Natural killer cell (primary cell): ENCODE results near the gene PCDH9. TPM values are rescaled to one million over a fixed set of nuclear protein-coding genes. Genes with fewer than 3 reads are reported as not detected.

Source experiments
- ATAC-seq, 3 donors: fragments of 150-1000 bp in 2 of 3; fragments of 200-7000 bp in 1 of 3; cut with Tn5 transposase; 1 replicate in 1 of 3; 2 replicates in 2 of 3; pipeline ENCODE4 v1.10.0; 2021; ENCODE audit warnings: mild to moderate bottlenecking in 2 of 3, moderate library complexity in 2 of 3
- DNase-seq, 2 donors: peaks; one replicate each; pipeline versions ENCODE4 v3.0.0 to v3.0.0-alpha.2; 2013 to 2021; ENCODE audit warnings: mixed read lengths in 1 of 2
- H3K27ac ChIP-seq: one replicate; pipeline ENCODE4 v1.5.1; 2013; ENCODE audit warnings: mild to moderate bottlenecking, low read length
- H3K27me3 ChIP-seq: one replicate; pipeline ENCODE4 v1.6.1; 2013; ENCODE audit warnings: low read length; ENCODE audit not compliant: control insufficient read depth, insufficient read depth
- H3K36me3 ChIP-seq: one replicate; pipeline ENCODE4 v1.6.1; 2013; ENCODE audit warnings: low read length; ENCODE audit not compliant: control insufficient read depth, insufficient read depth
- H3K4me1 ChIP-seq: one replicate; pipeline ENCODE4 v1.6.1; 2013; ENCODE audit warnings: low read length; ENCODE audit not compliant: control insufficient read depth, insufficient read depth
- H3K4me3 ChIP-seq: one replicate; pipeline ENCODE4 v1.5.1; 2013; ENCODE audit warnings: low read length
- H3K9me3 ChIP-seq: one replicate; pipeline ENCODE4 v1.6.1; 2013; ENCODE audit warnings: low read length; ENCODE audit not compliant: control insufficient read depth, insufficient read depth
- H3K27ac Mint-ChIP-seq, 2 donors: one replicate each; pipeline ENCODE4 v1.8.0; 2022; ENCODE audit warnings: mild to moderate bottlenecking in 2 of 2, mixed read lengths in 2 of 2, moderate library complexity in 1 of 2
- H3K27me3 Mint-ChIP-seq, 2 donors: one replicate each; pipeline ENCODE4 v1.8.0; 2022; ENCODE audit warnings: low read depth in 2 of 2, mixed read lengths in 2 of 2
- H3K36me3 Mint-ChIP-seq: one replicate; pipeline ENCODE4 v1.8.0; 2022; ENCODE audit warnings: mixed read lengths
- H3K4me1 Mint-ChIP-seq, 2 donors: one replicate each; pipeline ENCODE4 v1.8.0; 2022; ENCODE audit warnings: mixed read lengths in 2 of 2
- H3K4me3 Mint-ChIP-seq: one replicate; pipeline ENCODE4 v1.8.0; 2022; ENCODE audit warnings: mild to moderate bottlenecking, moderate library complexity, mixed read lengths
- H3K9me3 Mint-ChIP-seq, 2 donors: one replicate each; pipeline ENCODE4 v1.8.0; 2022; ENCODE audit warnings: mixed read lengths in 2 of 2
- CTCF ChIP-seq: fragments of 200-600 bp; IDR thresholded peaks from one replicate; pipeline ENCODE4 v1.8.0; 2022; ENCODE audit warnings: antibody characterized with exemption
- WGBS: methylation state at CpG from one replicate; pipeline ENCODE4 v1.1.7; 2013; ENCODE audit warnings: missing lambda C conversion rate; ENCODE audit not compliant: insufficient coverage; 5-methylcytosine and 5-hydroxymethylcytosine counted together
- intact Hi-C: fragments of 100-400 bp; cut with micrococcal nuclease; formaldehyde crosslinking; loops from one replicate; pipeline ENCODE4 v1.14.2; 2022
- total RNA-seq, 4 donors: library from RNA; stranded (reverse); fragments of 120-200 nt in 1 of 4; gene quantifications; one replicate each; pipeline versions ENCODE4 v1.2.3 to v1.2.4, GENCODE V29; 2013 to 2022

The PCDH9 gene
- total RNA-seq, 3 donors from 2014 or later (not counting 1 experiment from before 2014, with no cell fraction given), result 0.43 to 1.5 (median 0.68) TPM

DNA sequence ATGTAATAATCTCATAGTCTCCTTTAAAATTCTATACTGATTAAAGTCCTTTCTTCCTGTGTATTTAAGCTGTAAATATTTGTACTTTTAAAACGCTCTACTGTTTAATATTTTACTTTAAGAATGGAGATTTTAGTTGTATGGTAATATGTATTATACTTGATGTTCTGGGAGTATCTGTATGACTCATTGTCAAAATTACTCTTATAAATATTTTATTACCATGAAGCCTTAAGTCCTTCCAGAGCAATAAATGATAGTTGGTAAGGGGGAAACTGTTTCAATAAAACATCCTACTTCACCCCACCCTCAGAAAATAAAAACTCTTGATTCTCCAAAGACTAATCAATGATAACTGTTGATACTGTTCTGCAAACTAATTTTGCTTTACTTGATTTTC lies 6.4 kb downstream of the PCDH9 start:
- Histone ChIP-seq H3K4me1 (no peaks in the 10 kb centered on the region), H3K27ac (no peak overlapping the region), H3K9me3 (no peaks in the 10 kb centered on the region), H3K4me3 (no peak overlapping the region), H3K36me3 (no peaks in the 10 kb centered on the region), H3K27me3 (no peaks in the 10 kb centered on the region)
- Mint-ChIP-seq H3K4me1 (peaks cover 6 to 7% of the 10 kb centered on the region in 2 donors), H3K36me3 (no peaks in the 10 kb centered on the region), H3K4me3 (no peak overlapping the region), H3K9me3 (no peaks in the 10 kb centered on the region), H3K27me3 (peaks cover 0 to 6% of the 10 kb centered on the region in 2 donors), H3K27ac (no peak overlapping the region)
- ATAC-seq, result no peak
- intact Hi-C loops, result no loop called here
- TF ChIP-seq CTCF, result no peak
- DNase-seq, result no peak
- WGBS, result no CpG with 5 or more reads among the region's 1 CpG

- H3K27me3 ChIP-seq, result no peaks in the 10 kb centered on the region
- no peak overlapping the region for H3K27ac Mint-ChIP-seq
- TF ChIP-seq CTCF, result no peak
- no peaks in the 10 kb centered on the region for H3K36me3 Mint-ChIP-seq
- H3K4me3 Mint-ChIP-seq, result no peak overlapping the region
- H3K4me1 Mint-ChIP-seq, result peaks cover 6 to 7% of the 10 kb centered on the region in 2 donors
- no peaks in the 10 kb centered on the region for H3K9me3 ChIP-seq
- no peaks in the 10 kb centered on the region for H3K36me3 ChIP-seq
- H3K27ac ChIP-seq, result no peak overlapping the region
- H3K9me3 Mint-ChIP-seq, result no peaks in the 10 kb centered on the region
- WGBS, result 22% methylated on average over 1 of the region's 2 CpGs
- no peak overlapping the region for H3K4me3 ChIP-seq
- ATAC-seq (no peak), DNase-seq (no peak)
- peaks cover 0 to 6% of the 10 kb centered on the region in 2 donors for H3K27me3 Mint-ChIP-seq
- no peaks in the 10 kb centered on the region for H3K4me1 ChIP-seq
- intact Hi-C loops, result no loop called here
Observed at GRCh38 chr13:67223024-67223423, 7.1 kb downstream of the PCDH9 start.

- H3K9me3 Mint-ChIP-seq, result no peaks in the 10 kb centered on the region
- no peak overlapping the region for H3K4me3 Mint-ChIP-seq
- DNase-seq (no peak), ATAC-seq (no peak)
- H3K27me3 Mint-ChIP-seq, result peaks cover 0 to 6% of the 10 kb centered on the region in 2 donors
- no peaks in the 10 kb centered on the region for H3K9me3 ChIP-seq
- no peaks in the 10 kb centered on the region for H3K4me1 ChIP-seq
- TF ChIP-seq CTCF, result no peak
- no peaks in the 10 kb centered on the region for H3K27me3 ChIP-seq
- 34% methylated on average over 2 of the region's 3 CpGs for WGBS
- no peak overlapping the region for H3K27ac Mint-ChIP-seq
- intact Hi-C loops, result no loop called here
- H3K36me3 Mint-ChIP-seq, result no peaks in the 10 kb centered on the region
- no peaks in the 10 kb centered on the region for H3K36me3 ChIP-seq
- H3K27ac ChIP-seq, result no peak overlapping the region
- H3K4me1 Mint-ChIP-seq, result peaks cover 6 to 7% of the 10 kb centered on the region in 2 donors
- no peak overlapping the region for H3K4me3 ChIP-seq
Observed at GRCh38 chr13:67221630-67222226, 8.4 kb downstream of the PCDH9 start.

DNA sequence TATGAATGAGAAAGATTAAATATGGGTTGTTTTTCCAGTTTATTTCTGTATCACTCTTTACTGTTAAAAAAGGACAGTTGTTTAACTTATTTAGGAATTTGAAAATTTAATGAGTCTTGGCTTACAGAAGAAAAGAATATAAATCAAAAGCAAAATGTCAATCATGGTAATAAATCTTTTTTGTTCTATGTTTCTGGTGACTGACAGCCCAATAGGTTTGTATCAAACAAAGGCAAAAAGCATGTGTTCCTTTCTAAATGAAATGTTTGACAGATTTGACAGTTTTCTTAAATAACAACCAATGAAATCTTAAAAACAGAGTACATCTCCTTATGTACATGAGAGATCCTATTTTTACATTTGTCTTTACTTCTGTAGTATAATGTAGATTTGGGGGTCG lies 11.0 kb downstream of the PCDH9 start:
- H3K9me3 ChIP-seq, result no peaks in the 10 kb centered on the region
- no peak for ATAC-seq
- H3K27ac ChIP-seq, result no peak overlapping the region
- no CpG with 5 or more reads among the region's 1 CpG for WGBS
- no peak for TF ChIP-seq CTCF
- H3K4me3 ChIP-seq, result no peak overlapping the region
- H3K27me3 ChIP-seq, result no peaks in the 10 kb centered on the region
- Mint-ChIP-seq H3K36me3 (no peaks in the 10 kb centered on the region), H3K27ac (no peak overlapping the region), H3K9me3 (no peaks in the 10 kb centered on the region), H3K4me3 (no peak overlapping the region), H3K27me3 (no peaks in the 10 kb centered on the region), H3K4me1 (peaks cover 2 to 4% of the 10 kb centered on the region in 2 donors)
- no peaks in the 10 kb centered on the region for H3K36me3 ChIP-seq
- DNase-seq, result no peak
- intact Hi-C loops, result no loop called here
- H3K4me1 ChIP-seq, result no peaks in the 10 kb centered on the region
